Epithelial cell of esophagus (primary cell): Measurements from ENCODE around the gene ATP6V0E1.
A peak's percentile ranks its signal among the peaks of the same experiment; 100 is the strongest.

Experiments used
- DNase-seq: peaks from one replicate; pipeline ENCODE4 v3.0.0; 2010; ENCODE audit warnings: low read depth
- H3K4me3 ChIP-seq: 2 replicates; pipeline ENCODE4 v1.5.1; 2011; ENCODE audit warnings: mild to moderate bottlenecking, low read length, control low read depth
- CTCF ChIP-seq: IDR thresholded peaks from 2 replicates; pipeline ENCODE4 v1.5.1; 2011; ENCODE audit warnings: low read depth, mild to moderate bottlenecking, low read length, control low read depth, inconsistent platforms; ENCODE audit not compliant: insufficient read depth; ENCODE audit errors: missing control alignments

Gene ATP6V0E1

GRCh38 chr5:172971482-172971881 lies 12.1 kb upstream of the ATP6V0E1 start:
- H3K4me3 ChIP-seq = no peak overlapping the region
- no peak for DNase-seq
- no peak for TF ChIP-seq CTCF

- no peak overlapping the region for H3K4me3 ChIP-seq
- TF ChIP-seq CTCF = no peak
- no peak for DNase-seq
Observed at GRCh38 chr5:172972552-172972951, 11.0 kb upstream of the ATP6V0E1 start.

- H3K4me3 ChIP-seq = no peak overlapping the region
- no peak for DNase-seq
- no peak for TF ChIP-seq CTCF
Observed at GRCh38 chr5:172973127-172973916, 10.2 kb upstream of the ATP6V0E1 start.

GRCh38 chr5:172973931-172974330 lies 9.6 kb upstream of the ATP6V0E1 start:
- H3K4me3 ChIP-seq = no peak overlapping the region
- TF ChIP-seq CTCF = no peak
- DNase-seq = no peak

- TF ChIP-seq CTCF = no peak
- no peak for DNase-seq
- no peak overlapping the region for H3K4me3 ChIP-seq
Observed at GRCh38 chr5:172975289-172975688, 8.3 kb upstream of the ATP6V0E1 start.

- H3K4me3 ChIP-seq = no peak overlapping the region
- no peak for TF ChIP-seq CTCF
- peak; percentile 71 for DNase-seq
Observed at GRCh38 chr5:172979778-172980177, 3.8 kb upstream of the ATP6V0E1 start.

GRCh38 chr5:172981931-172982330 lies 1.6 kb upstream of the ATP6V0E1 start:
- DNase-seq = no peak
- no peak overlapping the region for H3K4me3 ChIP-seq
- no peak for TF ChIP-seq CTCF
